Calu3 (cell line): ENCODE data around the gene TRIM71. TPM values are rescaled to one million over a fixed set of nuclear protein-coding genes. Genes with fewer than 3 reads are reported as not detected.
"Not testable (repeated sequence)": the region's sequence is repeated elsewhere in the genome, so short reads cannot be mapped to it uniquely, and the experiment has no call there.

Experiments used
- BruUV-seq: library from RNA; stranded (reverse); fragments of 400-500 nt; replicated peaks from 2 replicates; lab custom pipeline; 2021; lab: Mats Ljungman, UMichigan
- CTCF ChIA-PET: fragments of 300-600 bp; sonication (Branson Sonifier 250); formaldehyde crosslinking; loops from one replicate; lab custom pipeline; 2022; ENCODE audit warnings: antibody characterized with exemption; lab: Charles Lee
- DNase-seq: peaks from one replicate; pipeline ENCODE4 v3.0.0; 2022
- H3K27ac Mint-ChIP-seq: one replicate; pipeline ENCODE4 v1.8.0; 2022; ENCODE audit warnings: mixed read lengths; ENCODE audit not compliant: unreplicated experiment
- H3K27me3 Mint-ChIP-seq: one replicate; pipeline ENCODE4 v1.8.0; 2022; ENCODE audit warnings: mixed read lengths; ENCODE audit not compliant: unreplicated experiment
- H3K36me3 Mint-ChIP-seq: one replicate; pipeline ENCODE4 v1.8.0; 2022; ENCODE audit warnings: mild to moderate bottlenecking, moderate library complexity, mixed read lengths; ENCODE audit not compliant: insufficient read depth, unreplicated experiment
- H3K4me1 Mint-ChIP-seq: one replicate; pipeline ENCODE4 v1.8.0; 2022; ENCODE audit warnings: mild to moderate bottlenecking, low read depth, mixed read lengths; ENCODE audit not compliant: unreplicated experiment
- H3K4me3 Mint-ChIP-seq: one replicate; pipeline ENCODE4 v1.8.0; 2022; ENCODE audit warnings: mild to moderate bottlenecking, low read depth, moderate library complexity, mixed read lengths; ENCODE audit not compliant: unreplicated experiment
- H3K9me3 Mint-ChIP-seq: one replicate; pipeline ENCODE4 v1.8.0; 2022; ENCODE audit warnings: low read depth, mixed read lengths; ENCODE audit not compliant: unreplicated experiment
- CTCF ChIP-seq: fragments of 200-600 bp; IDR thresholded peaks from one replicate; pipeline ENCODE4 v1.8.0; 2022; ENCODE audit warnings: antibody characterized with exemption; ENCODE audit not compliant: unreplicated experiment
- intact Hi-C: fragments of 100-400 bp; cut with micrococcal nuclease; formaldehyde crosslinking; loops from one replicate; pipeline ENCODE4 v1.10.0; 2022; ENCODE audit not compliant: unreplicated experiment
- total RNA-seq: library from RNA; stranded (reverse); gene quantifications from 2 replicates; pipeline ENCODE4 v1.2.3, GENCODE V29; 2022

TRIM71 gene
- total RNA-seq, 1 experiment from 2014 or later, result not detected

GRCh38 chr3:32794487-32795308 is 23.1 kb upstream of the TRIM71 start:
- Mint-ChIP-seq H3K4me3 (no peak overlapping the region), H3K27ac (no peak overlapping the region), H3K9me3 (no peaks in the 10 kb centered on the region), H3K27me3 (peaks cover 12% of the 10 kb centered on the region), H3K4me1 (peaks cover 11% of the 10 kb centered on the region), H3K36me3 (no peaks in the 10 kb centered on the region)
- CTCF ChIA-PET, result no interaction called here
- BruUV-seq, result no TSS peak
- intact Hi-C loops, result no loop called here
- no peak for TF ChIP-seq CTCF
- no peak for DNase-seq

GRCh38 chr3:32796384-32796950 is 21.3 kb upstream of the TRIM71 start:
- intact Hi-C loops, CTCF ChIA-PET: not testable (repeated sequence)

GRCh38 chr3:32797776-32798175 is 20.0 kb upstream of the TRIM71 start:
- Mint-ChIP-seq H3K27ac (no peak overlapping the region), H3K27me3 (peaks cover 12% of the 10 kb centered on the region), H3K4me1 (peaks cover 11% of the 10 kb centered on the region), H3K4me3 (no peak overlapping the region), H3K9me3 (no peaks in the 10 kb centered on the region), H3K36me3 (no peaks in the 10 kb centered on the region)
- DNase-seq, result no peak
- TF ChIP-seq CTCF, result no peak
- no TSS peak for BruUV-seq
- CTCF ChIA-PET, result interaction anchor here (0.6 kb wide), 1 partner anchor 441 kb away, joined by 3 read pairs; no protein-coding TSS in a partner anchor
- intact Hi-C loops, result no loop called here

More at GRCh38 chr3:32796384-32796950, 21.3 kb upstream of the TRIM71 start:
- H3K36me3 Mint-ChIP-seq, BruUV-seq, DNase-seq, H3K9me3 Mint-ChIP-seq, H3K27ac Mint-ChIP-seq, H3K4me3 Mint-ChIP-seq: not testable (repeated sequence)
- Mint-ChIP-seq H3K4me1 (peaks cover 11% of the 10 kb centered on the region), H3K27me3 (peaks cover 12% of the 10 kb centered on the region)

- H3K9me3 Mint-ChIP-seq, H3K4me3 Mint-ChIP-seq, H3K4me1 Mint-ChIP-seq, CTCF ChIA-PET, DNase-seq, H3K27ac Mint-ChIP-seq, BruUV-seq, H3K36me3 Mint-ChIP-seq, intact Hi-C loops: not testable (repeated sequence)
- peaks cover 12% of the 10 kb centered on the region for H3K27me3 Mint-ChIP-seq
These were observed 16.4 kb upstream of the TRIM71 start for GRCh38 chr3:32801440-32801839.

GRCh38 chr3:32813180-32813579 is 4.6 kb upstream of the TRIM71 start:
- no peak for TF ChIP-seq CTCF
- no TSS peak for BruUV-seq
- H3K36me3 Mint-ChIP-seq, result no peaks in the 10 kb centered on the region
- no peak for DNase-seq
- H3K27ac Mint-ChIP-seq, result no peak overlapping the region
- H3K4me3 Mint-ChIP-seq, result no peak overlapping the region
- H3K4me1 Mint-ChIP-seq, result no peaks in the 10 kb centered on the region
- CTCF ChIA-PET, result no interaction called here
- H3K9me3 Mint-ChIP-seq, result no peaks in the 10 kb centered on the region
- intact Hi-C loops, result no loop called here
- peaks cover 42% of the 10 kb centered on the region for H3K27me3 Mint-ChIP-seq
